Endothelial cell of umbilical vein (primary cell): ENCODE measurements around the gene ARL8B.

Experiments
- EZH2 ChIP-seq: IDR thresholded peaks from 2 replicates; pipeline ENCODE4 v1.6.1; 2012; ENCODE audit warnings: borderline replicate concordance, low read depth, mild to moderate bottlenecking, moderate library complexity, low read length, inconsistent platforms; ENCODE audit not compliant: severe bottlenecking
- JUN ChIP-seq: IDR thresholded peaks from 2 replicates; pipeline ENCODE4 v1.6.1; 2011; ENCODE audit warnings: borderline replicate concordance, low read depth; ENCODE audit not compliant: insufficient read length, insufficient read depth
- MYC ChIP-seq: IDR thresholded peaks from one replicate; pipeline ENCODE4 v1.6.1; 2011; ENCODE audit warnings: mild to moderate bottlenecking, low read depth, low read length
- POLR2A ChIP-seq: IDR thresholded peaks from 2 replicates; pipeline ENCODE4 v1.6.1; 2012; ENCODE audit warnings: low read depth, mild to moderate bottlenecking, control low read depth, low read length
- POLR2AphosphoS5 ChIP-seq: IDR thresholded peaks from 2 replicates; pipeline ENCODE4 v1.6.1; 2012; ENCODE audit warnings: low read depth, mild to moderate bottlenecking, control low read depth, low read length, moderate library complexity; ENCODE audit not compliant: insufficient read depth
- TF ChIP-seq, protein P1 (sequence below), 2 donors: IDR thresholded peaks; 1 replicate in 1 of 2; 2 replicates in 1 of 2; pipeline ENCODE4 v1.5.1; 2011; ENCODE audit warnings: low read length in 2 of 2, mild to moderate bottlenecking in 2 of 2, moderate library complexity in 2 of 2, control low read depth in 1 of 2, inconsistent platforms in 1 of 2, low read depth in 1 of 2; ENCODE audit not compliant: insufficient read depth in 1 of 2; ENCODE audit errors: extremely low read depth in 1 of 2

DNA sequence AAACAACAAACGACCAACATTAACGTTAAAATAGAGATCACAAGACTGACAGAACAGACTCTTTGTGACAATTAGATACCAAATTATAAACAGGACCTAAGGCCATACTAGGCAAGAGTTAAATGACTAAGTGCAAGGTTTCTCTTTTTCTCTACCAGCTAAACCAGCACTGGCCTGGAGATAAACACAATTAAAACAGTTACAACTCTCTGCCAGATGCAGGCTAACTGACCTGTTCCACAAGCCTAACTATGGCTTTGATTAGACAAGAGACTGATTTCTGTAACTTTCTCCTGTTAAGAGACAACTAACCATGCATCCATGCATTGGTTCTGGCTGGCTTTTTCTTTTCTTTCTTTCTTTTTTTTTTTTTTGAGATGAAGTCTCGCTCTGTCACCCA is 1.6 kb upstream of the ARL8B start:
- TF ChIP-seq, protein P1, sequence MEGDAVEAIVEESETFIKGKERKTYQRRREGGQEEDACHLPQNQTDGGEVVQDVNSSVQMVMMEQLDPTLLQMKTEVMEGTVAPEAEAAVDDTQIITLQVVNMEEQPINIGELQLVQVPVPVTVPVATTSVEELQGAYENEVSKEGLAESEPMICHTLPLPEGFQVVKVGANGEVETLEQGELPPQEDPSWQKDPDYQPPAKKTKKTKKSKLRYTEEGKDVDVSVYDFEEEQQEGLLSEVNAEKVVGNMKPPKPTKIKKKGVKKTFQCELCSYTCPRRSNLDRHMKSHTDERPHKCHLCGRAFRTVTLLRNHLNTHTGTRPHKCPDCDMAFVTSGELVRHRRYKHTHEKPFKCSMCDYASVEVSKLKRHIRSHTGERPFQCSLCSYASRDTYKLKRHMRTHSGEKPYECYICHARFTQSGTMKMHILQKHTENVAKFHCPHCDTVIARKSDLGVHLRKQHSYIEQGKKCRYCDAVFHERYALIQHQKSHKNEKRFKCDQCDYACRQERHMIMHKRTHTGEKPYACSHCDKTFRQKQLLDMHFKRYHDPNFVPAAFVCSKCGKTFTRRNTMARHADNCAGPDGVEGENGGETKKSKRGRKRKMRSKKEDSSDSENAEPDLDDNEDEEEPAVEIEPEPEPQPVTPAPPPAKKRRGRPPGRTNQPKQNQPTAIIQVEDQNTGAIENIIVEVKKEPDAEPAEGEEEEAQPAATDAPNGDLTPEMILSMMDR (IDR thresholded peaks at IDR 0.05; ENCODE audit: extremely low read depth in 1 of 2, insufficient read depth in 1 of 2, low read depth in 1 of 2, low read length in 2 of 2): no peak
- no peak for TF ChIP-seq POLR2A
- no peak for TF ChIP-seq POLR2AphosphoS5
- TF ChIP-seq MYC: no peak
- no peak for TF ChIP-seq JUN
- TF ChIP-seq EZH2: no peak
